HG02973 (cell line): ENCODE measurements around the gene MICB.
"Not testable (repeated sequence)": the region's sequence is repeated elsewhere in the genome, so short reads cannot be mapped to it uniquely, and the experiment has no call there.

Experiments used
- ATAC-seq: cut with Tn5 transposase; IDR thresholded peaks from one replicate; pipeline ENCODE4 v1.9.1; 2021; ENCODE audit warnings: moderate library complexity; ENCODE audit not compliant: unreplicated experiment

MICB gene

DNA sequence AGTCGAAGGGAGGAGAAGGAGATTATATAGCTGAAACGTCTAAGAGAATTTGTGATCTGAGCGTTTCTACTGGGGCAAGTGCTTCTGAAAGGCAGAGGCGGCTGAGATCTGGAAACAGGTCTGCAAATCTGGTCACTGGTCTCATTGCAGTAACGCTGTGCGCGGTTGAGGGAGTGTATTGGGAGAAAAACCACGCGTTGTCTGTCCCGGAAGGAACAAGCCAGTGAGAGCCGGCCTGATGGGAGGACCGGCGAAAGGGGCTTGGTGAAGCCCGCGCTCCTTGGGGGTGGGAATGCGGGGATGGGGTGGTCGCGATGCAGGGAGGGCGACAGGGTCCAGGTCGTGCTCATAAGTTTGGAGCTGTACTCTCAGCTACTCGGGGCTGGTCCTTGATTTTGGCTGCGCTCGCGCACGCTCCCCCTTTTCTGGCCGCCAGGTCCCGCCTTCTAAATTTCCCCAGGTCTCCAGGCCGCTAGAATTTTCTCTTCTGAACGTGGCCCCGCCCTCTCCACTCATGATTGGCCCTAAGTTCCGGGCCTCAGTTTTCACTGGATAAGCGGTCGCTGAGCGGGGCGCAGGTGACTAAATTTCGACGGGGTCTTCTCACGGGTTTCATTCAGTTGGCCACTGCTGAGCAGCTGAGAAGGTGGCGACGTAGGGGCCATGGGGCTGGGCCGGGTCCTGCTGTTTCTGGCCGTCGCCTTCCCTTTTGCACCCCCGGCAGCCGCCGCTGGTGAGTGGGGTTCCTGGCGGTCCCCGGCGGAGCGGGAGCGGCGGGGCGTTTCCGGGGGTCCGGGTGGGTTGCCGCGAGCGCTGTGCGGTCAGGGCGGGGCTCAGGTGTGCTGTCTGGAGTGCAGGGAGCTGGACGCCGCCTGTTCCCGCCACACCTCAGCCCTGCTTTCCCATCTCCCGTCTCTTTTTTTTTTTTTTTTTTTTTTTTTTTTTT lies at the start of gene MICB:
TSS of gene MICB (plus strand) at position 615 of the 946 bp plus-strand sequence. CDS start at position 664, 49 bp downstream.
- ATAC-seq = no peak

DNA sequence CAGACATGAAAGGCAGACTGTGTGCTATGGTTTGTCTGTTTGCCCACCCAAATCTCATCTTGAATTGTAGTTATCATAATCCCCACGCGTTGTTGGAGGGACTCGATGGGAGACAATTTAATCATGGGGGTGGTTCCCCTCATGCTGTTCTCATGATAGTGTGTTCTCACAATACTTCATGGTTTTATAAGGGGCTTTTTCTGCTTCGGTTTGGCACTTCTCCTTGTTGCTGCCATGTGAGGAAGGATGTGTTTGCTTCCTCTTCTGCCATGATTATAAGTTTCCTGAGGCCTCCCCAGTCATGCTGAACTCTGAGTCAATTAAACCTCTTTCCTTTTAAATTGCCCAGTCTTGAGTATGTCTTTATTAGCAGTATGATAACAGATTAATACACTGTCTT lies 47.2 kb upstream of the MICB start:
- no peak for ATAC-seq

GRCh38 chr6:31452859-31453258 lies 45.1 kb upstream of the MICB start:
- no peak for ATAC-seq

DNA sequence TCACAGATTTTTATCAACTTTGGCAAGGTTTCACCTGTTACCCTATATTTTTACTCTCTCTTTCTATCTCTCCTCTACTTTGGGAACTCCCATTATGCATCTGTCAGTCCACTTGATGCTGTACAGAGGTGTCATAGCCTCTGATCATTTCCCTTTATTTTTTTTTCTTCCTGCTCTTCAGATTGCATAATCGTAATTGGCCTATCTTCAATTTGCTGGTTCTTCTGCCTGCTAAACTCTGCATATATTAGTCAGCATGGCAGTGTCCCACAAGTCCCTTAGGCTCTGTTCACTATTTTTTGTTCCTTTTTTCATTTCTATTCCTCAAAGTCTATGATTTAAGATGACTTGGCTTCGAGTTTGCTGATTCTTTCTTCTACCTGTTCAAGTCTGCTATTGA lies 44.7 kb upstream of the MICB start:
- no peak for ATAC-seq

- ATAC-seq = not testable (repeated sequence)
These were observed 38.1 kb upstream of the MICB start for GRCh38 chr6:31459864-31460263.

DNA sequence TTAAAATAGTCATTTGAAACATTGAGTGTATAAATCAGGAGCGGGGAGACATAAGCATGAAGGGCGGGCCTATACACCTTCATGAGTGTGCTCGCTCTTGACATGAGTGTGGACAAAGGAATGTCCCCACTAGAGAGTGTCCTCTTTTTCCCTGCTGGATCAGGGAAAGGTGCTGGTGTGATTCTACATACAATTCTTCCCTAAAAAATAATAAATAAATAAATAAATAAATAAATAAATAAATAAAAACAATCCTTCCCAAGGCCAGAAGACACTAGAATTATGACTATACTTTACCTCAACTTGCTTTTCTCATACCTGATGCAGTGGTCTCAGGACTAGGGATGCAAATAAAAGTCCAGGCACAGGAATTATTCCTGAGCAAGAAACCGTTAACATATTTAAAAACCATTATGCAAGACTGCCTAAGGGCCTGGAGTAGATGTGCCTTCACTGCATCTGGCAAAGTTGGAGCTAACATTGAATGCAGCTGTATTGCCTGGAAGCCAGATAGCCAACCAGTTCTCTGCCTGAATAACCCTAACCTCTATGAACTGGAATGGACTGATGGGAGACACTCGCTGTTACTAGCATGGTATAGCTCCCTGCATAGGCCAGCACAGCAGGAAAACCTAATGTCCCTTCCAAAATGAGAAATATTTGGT lies 37.5 kb upstream of the MICB start:
- no peak for ATAC-seq

- ATAC-seq = no peak
These were observed 35.6 kb upstream of the MICB start for GRCh38 chr6:31462026-31462963.

DNA sequence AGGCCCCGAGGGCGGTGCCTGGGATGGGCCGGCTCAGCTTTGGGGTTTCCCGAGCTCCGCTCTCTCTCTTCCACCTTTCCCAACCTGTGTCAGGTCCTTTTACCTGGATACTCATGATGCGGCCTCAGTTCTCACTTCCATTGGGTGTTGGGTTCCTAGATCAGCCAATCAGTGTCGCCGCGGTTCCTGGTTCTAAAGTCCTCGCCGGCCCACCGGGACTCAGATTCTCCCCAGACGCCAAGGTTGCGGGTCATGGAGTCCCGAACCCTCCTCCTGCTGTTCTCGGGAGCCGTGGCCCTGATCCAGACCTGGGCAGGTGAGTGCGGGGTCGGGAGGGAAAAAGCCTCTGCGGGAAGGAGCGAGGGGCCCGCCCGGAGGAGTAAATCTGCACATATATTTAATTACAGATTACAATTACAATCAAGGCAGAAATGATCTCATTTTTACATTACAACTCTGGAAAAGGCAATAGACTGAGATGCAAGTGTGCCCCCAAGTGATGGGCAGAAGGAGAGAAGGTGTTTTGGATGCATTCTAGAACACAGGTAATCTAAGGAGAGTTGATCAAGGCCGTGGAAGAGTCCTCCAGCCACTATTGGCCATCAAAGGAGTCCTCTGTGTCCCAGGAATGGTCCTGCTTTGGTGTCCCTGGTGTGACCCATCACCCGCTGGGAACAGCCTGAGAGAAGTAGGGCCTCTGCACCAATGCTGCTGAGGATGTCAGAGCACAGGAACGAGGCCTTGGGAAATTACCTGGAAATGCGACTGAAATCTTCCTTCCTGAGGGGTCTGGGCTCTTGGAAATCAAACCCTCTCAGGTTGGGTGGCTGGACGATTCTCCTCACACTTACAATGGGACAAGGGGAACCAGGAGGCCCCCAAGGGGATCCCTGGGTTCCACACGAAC lies 34.7 kb upstream of the MICB start:
- peak; percentile 85 for ATAC-seq

- no peak for ATAC-seq
These were observed 33.4 kb upstream of the MICB start for GRCh38 chr6:31464252-31465184.

DNA sequence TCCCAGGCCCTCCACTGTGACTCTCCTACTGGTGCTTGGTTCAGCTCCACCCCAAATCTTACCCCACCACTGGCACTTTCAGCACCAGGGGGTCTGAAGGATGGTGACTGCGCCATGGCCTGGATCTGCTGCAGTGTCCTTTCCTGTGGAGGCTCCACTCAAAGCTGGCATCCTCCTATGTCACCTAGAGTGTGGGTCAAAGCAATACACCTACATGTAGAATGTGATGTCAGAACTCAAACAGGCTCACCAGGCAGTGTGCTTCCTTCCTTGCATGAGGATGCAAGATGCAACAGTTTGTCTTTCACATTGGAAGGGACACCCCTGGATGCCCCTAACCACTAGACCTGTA lies 32.8 kb upstream of the MICB start:
- ATAC-seq = no peak

DNA sequence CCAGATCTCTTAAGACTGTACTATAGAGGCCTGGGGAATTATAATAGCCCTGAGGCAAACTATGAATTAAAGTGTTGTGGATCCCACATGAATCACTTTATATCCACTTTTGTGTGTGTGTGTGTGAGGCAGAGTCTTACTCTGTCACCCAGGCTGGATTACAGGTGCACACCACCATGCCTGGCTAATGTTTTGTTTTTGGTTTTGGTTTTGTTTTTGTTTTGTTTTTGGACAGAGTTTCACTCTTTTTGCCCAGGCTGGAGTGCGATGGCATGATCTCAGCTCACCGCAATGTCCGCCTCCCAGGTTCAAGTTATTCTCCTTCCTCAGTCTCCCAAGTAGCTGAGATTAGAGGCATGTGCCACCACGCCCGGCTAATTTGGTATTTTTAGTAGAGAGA lies 32.2 kb upstream of the MICB start:
- ATAC-seq = no peak

DNA sequence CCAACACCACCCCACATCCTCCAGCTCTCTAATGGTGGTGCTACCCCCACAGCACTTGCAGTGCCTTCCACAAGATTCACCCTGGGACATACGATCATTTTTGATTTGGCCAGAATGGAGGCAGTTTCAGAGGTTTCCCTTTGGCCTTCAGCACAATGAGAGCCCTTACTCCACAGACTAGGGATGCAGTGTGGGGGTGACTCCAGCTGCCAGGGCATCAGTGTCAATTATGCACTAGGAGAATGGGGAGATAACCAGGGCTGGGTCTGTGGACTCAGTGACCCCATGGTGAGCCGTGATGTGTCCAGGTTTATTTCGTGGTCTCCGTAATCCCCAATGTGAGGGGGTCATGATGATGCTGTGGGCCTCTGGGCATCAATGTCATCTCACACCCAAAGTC lies 31.5 kb upstream of the MICB start:
- no peak for ATAC-seq

- ATAC-seq = no peak
These were observed 30.8 kb upstream of the MICB start for GRCh38 chr6:31467151-31467550.

GRCh38 chr6:31468311-31468710 lies 29.6 kb upstream of the MICB start:
- no peak for ATAC-seq

DNA sequence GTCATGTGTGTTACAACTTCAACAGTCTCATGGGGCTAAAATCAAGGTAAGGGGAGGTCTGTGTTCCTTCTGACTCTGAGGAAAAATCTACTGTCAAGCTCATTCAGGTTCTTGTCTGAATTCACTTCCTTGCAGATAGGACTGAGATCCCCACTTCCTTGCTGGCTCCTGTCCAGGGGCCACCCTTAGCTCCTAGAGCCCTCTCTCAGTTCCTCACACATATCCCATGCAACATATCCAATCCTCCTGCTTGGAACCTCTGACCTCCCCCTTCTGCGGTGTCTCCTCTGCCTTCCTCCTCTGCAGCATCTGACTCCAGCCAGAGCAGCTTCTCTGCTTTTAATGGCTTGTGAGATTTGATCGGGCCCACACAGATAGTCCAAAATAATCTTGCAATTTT lies 27.1 kb upstream of the MICB start:
- ATAC-seq = no peak

- ATAC-seq = no peak
These were observed 26.2 kb upstream of the MICB start for GRCh38 chr6:31471711-31472110.

- ATAC-seq = no peak
These were observed 25.7 kb upstream of the MICB start for GRCh38 chr6:31472259-31472658.

- no peak for ATAC-seq
These were observed 24.7 kb upstream of the MICB start for GRCh38 chr6:31473244-31473643.
